ENCODE data around the gene SIPA1L3. TPM values are rescaled to one million over a fixed set of nuclear protein-coding genes. Genes with fewer than 3 reads are reported as not detected.

The SIPA1L3 gene
- total and polyA plus RNA-seq, 8 donors = 19.7 to 44.8 (median 25.8) TPM

DNA sequence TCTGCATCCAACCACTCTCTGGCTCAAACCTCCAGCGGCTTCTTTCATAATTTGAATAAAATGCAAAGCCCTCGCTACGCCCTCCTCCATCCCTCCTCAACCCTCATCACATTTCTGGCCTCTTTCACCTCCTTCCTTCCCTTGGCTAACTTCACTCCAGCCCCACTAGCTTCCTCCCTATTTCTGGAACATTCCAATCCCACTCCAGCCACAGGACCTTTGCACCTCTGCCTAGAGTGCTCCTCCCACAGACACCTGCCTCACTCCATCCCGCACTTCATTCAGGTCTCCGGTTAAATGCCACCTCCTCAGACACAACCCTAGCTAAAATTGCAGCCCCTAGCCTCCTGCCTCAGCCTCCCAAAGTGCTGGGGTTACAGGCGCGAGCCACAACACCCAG, 324.9 kb downstream of the SIPA1L3 start:
- TF ChIP-seq, protein P1, sequence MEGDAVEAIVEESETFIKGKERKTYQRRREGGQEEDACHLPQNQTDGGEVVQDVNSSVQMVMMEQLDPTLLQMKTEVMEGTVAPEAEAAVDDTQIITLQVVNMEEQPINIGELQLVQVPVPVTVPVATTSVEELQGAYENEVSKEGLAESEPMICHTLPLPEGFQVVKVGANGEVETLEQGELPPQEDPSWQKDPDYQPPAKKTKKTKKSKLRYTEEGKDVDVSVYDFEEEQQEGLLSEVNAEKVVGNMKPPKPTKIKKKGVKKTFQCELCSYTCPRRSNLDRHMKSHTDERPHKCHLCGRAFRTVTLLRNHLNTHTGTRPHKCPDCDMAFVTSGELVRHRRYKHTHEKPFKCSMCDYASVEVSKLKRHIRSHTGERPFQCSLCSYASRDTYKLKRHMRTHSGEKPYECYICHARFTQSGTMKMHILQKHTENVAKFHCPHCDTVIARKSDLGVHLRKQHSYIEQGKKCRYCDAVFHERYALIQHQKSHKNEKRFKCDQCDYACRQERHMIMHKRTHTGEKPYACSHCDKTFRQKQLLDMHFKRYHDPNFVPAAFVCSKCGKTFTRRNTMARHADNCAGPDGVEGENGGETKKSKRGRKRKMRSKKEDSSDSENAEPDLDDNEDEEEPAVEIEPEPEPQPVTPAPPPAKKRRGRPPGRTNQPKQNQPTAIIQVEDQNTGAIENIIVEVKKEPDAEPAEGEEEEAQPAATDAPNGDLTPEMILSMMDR (IDR thresholded peaks at IDR 0.05) = no peak
- H3K27me3 ChIP-seq = peaks cover 0 to 5% (median 2%) of the 10 kb centered on the region in 4 donors
- no peak for ATAC-seq
- H3K27ac ChIP-seq = no peak overlapping the region
- WGBS, 2 donors = 73 to 81% methylated on average over 7 of the region's 7 CpGs
- H3K4me1 ChIP-seq = peaks cover 0 to 7% (median 0%) of the 10 kb centered on the region in 3 donors
- H3K36me3 ChIP-seq = no peaks in the 10 kb centered on the region
- DNase-seq = no peak
- intact Hi-C loops (cut with DNase I) = no loop called here
- H3K4me3 ChIP-seq = no peak overlapping the region
- FAIRE-seq = no peak
- no peaks in the 10 kb centered on the region for H3K9me3 ChIP-seq

DNA sequence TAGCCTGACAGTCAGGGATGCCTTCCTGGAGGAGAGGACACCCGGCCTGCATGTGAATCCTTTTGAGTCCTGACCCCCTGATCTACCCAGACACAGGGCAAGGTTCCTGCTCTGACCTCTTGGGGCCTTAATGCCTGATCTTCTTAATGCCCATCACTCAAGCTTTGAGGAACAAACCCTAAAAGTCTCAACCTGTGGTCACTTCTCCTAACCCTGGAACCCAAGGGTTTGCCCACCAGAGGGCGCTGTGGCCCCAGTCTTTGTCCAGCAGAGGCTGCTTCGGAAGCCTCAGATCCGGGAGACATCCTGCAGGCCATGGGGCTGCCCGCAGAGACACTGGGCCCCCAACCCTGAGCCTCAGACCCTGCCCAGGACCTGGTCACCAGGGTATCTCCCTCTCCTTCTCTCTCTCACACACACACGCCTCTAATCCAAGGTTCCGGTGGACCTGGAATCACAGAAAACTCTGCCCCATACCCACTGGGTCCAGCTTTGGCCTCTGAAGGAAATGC, 326.8 kb downstream of the SIPA1L3 start:
- intact Hi-C loops (cut with DNase I) = no loop called here
- WGBS, 2 donors = 23 to 24% methylated on average over 7 of the region's 7 CpGs
- Histone ChIP-seq H3K27me3 (peaks cover 0 to 4% (median under 1%) of the 10 kb centered on the region in 4 donors), H3K36me3 (no peaks in the 10 kb centered on the region), H3K27ac (no peak overlapping the region), H3K9me3 (no peaks in the 10 kb centered on the region), H3K4me3 (no peak overlapping the region), H3K4me1 (peaks cover 0 to 5% (median 0%) of the 10 kb centered on the region in 3 donors)
- FAIRE-seq = no peak
- DNase-seq = peak; percentile 48 to 97 (median 80)
- peak; percentile 68 to 93 (median 84) for ATAC-seq
- TF ChIP-seq, protein P1 (IDR thresholded peaks at IDR 0.05) = peak; percentile 73 to 83 (median 81)

DNA sequence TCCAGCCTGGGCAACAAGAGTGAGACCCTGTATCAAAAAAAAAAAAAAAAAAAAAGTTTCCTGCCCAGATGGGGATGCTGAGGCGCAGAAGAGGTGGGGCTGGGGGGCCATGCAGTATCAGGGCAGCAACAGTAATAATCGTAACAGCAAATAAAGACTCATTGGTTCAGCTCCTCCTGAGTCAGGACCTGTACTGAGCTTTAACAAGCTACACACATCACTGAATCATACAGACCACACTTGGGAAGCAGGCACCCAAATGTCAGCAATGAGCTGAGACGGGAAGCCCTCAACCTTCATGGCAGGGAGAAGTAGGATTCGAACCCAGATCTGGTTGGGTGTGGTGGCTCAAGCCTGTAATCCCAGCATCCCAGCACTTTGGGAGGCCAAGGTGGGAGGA, 327.6 kb downstream of the SIPA1L3 start:
- no peak overlapping the region for H3K27ac ChIP-seq
- no peaks in the 10 kb centered on the region for H3K27me3 ChIP-seq
- intact Hi-C loops (cut with DNase I) = no loop called here
- TF ChIP-seq, protein P1 (IDR thresholded peaks at IDR 0.05) = no peak
- H3K4me1 ChIP-seq = no peaks in the 10 kb centered on the region
- FAIRE-seq (no peak), DNase-seq (no peak), ATAC-seq (no peak)
- H3K4me3 ChIP-seq = no peak overlapping the region
- no peaks in the 10 kb centered on the region for H3K9me3 ChIP-seq
- no peaks in the 10 kb centered on the region for H3K36me3 ChIP-seq
- WGBS, 2 donors = 72 to 85% methylated on average over 4 of the region's 4 CpGs

DNA sequence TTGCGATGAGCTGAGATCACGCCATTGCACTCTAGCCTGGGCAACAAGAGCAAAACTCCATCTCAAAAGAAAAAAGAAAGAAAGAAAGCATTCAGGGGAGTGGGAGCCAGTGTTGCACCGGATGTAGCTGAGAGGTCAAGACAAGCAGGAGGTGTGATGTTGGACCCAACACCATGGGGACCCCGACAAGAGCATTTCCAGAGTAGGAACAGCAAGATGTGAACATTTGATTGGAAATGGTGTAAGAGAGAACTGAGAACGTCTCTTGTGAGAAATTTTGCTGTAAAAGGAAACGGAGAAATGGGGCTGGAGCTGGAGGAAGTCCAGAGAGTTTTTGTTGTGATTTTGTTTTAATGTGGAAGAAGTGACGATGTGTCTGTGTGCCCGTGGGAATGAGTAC, 332.8 kb downstream of the SIPA1L3 start:
- FAIRE-seq (no peak), DNase-seq (no peak), ATAC-seq (no peak)
- H3K4me3 ChIP-seq = no peak overlapping the region
- TF ChIP-seq, protein P1 (IDR thresholded peaks at IDR 0.05) = no peak
- no peaks in the 10 kb centered on the region for H3K27me3 ChIP-seq
- H3K36me3 ChIP-seq = no peaks in the 10 kb centered on the region
- 54 to 63% methylated on average over 8 of the region's 8 CpGs for WGBS, 2 donors
- intact Hi-C loops (cut with DNase I) = loop anchor here (5.0 to 10.0 kb wide), 2 partner anchors 85 to 92 kb away; no protein-coding TSS in a partner anchor
- H3K9me3 ChIP-seq = no peaks in the 10 kb centered on the region
- no peaks in the 10 kb centered on the region for H3K4me1 ChIP-seq
- no peak overlapping the region for H3K27ac ChIP-seq

DNA sequence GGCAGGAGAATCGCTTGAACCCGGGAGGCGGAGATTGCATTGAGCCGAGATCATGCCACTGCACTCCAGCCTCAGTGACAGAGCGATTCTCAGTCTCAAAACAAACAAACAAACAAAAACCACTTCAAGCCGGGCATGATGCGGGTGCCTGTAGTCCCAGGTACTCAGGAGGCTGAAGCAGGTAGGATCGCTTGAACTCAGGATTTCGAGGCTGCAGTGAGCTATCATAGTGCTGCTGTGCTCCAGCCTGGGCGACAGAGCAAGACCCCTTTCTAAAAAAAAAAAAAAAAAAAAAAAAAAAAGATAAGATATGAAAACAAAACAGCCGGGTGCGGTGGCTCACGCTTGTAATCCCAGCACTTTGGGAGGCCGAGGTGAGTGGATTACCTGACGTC, 336.3 kb downstream of the SIPA1L3 start:
- Histone ChIP-seq H3K9me3 (no peaks in the 10 kb centered on the region), H3K27ac (no peak overlapping the region), H3K4me3 (peak overlapping the region in 2 of 4 donors; percentile 16 to 27), H3K4me1 (no peaks in the 10 kb centered on the region), H3K27me3 (no peaks in the 10 kb centered on the region), H3K36me3 (no peaks in the 10 kb centered on the region)
- TF ChIP-seq, protein P1 (IDR thresholded peaks at IDR 0.05) = no peak
- intact Hi-C loops (cut with DNase I) = loop anchor here (5.0 to 10.0 kb wide), 2 partner anchors 82 to 89 kb away; no protein-coding TSS in a partner anchor
- DNase-seq (no peak), FAIRE-seq (no peak), ATAC-seq (peak in 1 of 4 donors; percentile 4)
- WGBS, 2 donors = 40 to 44% methylated on average over 15 of the region's 15 CpGs

Measured in pancreas (tissue), 10 donors.